VCaP (cell line): Measurements from ENCODE around the gene MSL1.
A peak's percentile ranks its signal among the peaks of the same experiment; 100 is the strongest.

ENCODE experiments used
- H3K27ac ChIP-seq: fragments of 450-650 bp; 2 replicates; pipeline ENCODE4 v1.5.1; 2017
- TF ChIP-seq, protein P1 (sequence below): fragments of 450-650 bp; conservative IDR thresholded peaks from 2 replicates; pipeline ENCODE4 v1.5.1; 2017; ENCODE audit warnings: mild to moderate bottlenecking, moderate library complexity

Gene MSL1

GRCh38 chr17:40075201-40075941, 46.4 kb upstream of the MSL1 start:
- H3K27ac ChIP-seq, result peak overlapping the region; percentile 94
- TF ChIP-seq, protein P1, sequence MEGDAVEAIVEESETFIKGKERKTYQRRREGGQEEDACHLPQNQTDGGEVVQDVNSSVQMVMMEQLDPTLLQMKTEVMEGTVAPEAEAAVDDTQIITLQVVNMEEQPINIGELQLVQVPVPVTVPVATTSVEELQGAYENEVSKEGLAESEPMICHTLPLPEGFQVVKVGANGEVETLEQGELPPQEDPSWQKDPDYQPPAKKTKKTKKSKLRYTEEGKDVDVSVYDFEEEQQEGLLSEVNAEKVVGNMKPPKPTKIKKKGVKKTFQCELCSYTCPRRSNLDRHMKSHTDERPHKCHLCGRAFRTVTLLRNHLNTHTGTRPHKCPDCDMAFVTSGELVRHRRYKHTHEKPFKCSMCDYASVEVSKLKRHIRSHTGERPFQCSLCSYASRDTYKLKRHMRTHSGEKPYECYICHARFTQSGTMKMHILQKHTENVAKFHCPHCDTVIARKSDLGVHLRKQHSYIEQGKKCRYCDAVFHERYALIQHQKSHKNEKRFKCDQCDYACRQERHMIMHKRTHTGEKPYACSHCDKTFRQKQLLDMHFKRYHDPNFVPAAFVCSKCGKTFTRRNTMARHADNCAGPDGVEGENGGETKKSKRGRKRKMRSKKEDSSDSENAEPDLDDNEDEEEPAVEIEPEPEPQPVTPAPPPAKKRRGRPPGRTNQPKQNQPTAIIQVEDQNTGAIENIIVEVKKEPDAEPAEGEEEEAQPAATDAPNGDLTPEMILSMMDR, result peak; percentile 90

DNA sequence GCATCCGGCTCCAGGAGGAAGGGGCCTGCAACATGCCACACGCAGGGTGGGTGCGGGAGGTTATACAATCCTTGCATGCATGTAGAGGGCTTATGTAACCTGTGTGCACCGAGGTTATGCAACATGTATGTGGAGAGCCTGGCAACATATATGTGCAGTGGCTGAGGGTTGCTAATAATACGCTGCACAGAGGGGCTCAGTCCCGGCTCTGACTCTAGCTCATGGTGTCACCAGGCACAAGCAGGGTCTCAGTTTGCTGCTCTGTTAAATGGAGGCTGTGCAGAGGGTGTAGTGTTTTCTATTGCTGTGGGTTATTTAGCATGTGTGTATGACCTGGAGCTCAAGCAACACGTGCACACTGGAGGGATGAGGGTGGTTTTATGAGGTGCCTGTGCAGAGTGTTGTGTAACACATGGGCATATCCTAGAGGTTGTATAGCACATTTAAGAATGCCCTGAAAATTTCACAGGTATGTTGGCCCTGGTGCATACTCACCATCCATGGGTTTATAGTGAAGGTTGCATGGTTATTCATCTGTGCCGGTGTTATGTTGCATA, 45.8 kb upstream of the MSL1 start:
- H3K27ac ChIP-seq, result peak overlapping the region; percentile 94
- TF ChIP-seq, protein P1, result no peak

DNA sequence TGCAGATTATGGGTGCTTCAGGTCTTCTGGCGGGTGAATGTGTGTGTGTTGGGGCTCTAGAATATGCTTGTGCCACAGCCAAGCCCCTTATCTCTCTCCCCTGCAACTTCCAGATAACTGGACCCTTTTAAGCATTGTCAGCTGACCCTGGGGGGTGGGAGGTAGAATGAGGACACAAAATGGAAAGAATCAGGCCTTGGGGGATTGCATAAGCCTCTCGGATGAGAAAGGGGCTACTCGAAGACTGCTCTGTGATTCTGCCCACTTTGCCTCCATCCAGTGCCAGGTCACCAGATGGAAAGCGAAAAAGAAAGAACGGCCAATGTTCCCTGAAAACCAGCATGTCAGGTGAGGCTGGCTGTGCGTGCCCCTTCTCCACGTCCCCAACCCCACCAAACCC, 45.2 kb upstream of the MSL1 start:
- peak overlapping the region; percentile 94 for H3K27ac ChIP-seq
- TF ChIP-seq, protein P1, result no peak

GRCh38 chr17:40079545-40079944, 42.2 kb upstream of the MSL1 start:
- TF ChIP-seq, protein P1, result no peak
- H3K27ac ChIP-seq, result no peak overlapping the region

GRCh38 chr17:40084477-40084876, 37.3 kb upstream of the MSL1 start:
- TF ChIP-seq, protein P1, result no peak
- no peak overlapping the region for H3K27ac ChIP-seq

GRCh38 chr17:40086150-40087044, 35.4 kb upstream of the MSL1 start:
- TF ChIP-seq, protein P1, result peak; percentile 93
- H3K27ac ChIP-seq, result no peak overlapping the region
